Ishikawa (cell line): ENCODE data around the gene EDC3.

Source experiments
- REST ChIP-seq: IDR thresholded peaks from 2 replicates; pipeline ENCODE4 v1.6.1; 2012; ENCODE audit warnings: low read depth, mild to moderate bottlenecking
- TAF1 ChIP-seq: IDR thresholded peaks from 2 replicates; pipeline ENCODE4 v1.6.1; 2012; ENCODE audit warnings: low read depth, mild to moderate bottlenecking
- YY1 ChIP-seq: IDR thresholded peaks from 2 replicates; pipeline ENCODE4 v1.6.1; 2012; ENCODE audit warnings: low read depth

GRCh38 chr15:74725845-74726773 is 30.3 kb upstream of the EDC3 start:
- no peak for TF ChIP-seq REST
- no peak for TF ChIP-seq YY1
- TF ChIP-seq TAF1: no peak
